ENCODE data around the gene FOXL3.

DNA sequence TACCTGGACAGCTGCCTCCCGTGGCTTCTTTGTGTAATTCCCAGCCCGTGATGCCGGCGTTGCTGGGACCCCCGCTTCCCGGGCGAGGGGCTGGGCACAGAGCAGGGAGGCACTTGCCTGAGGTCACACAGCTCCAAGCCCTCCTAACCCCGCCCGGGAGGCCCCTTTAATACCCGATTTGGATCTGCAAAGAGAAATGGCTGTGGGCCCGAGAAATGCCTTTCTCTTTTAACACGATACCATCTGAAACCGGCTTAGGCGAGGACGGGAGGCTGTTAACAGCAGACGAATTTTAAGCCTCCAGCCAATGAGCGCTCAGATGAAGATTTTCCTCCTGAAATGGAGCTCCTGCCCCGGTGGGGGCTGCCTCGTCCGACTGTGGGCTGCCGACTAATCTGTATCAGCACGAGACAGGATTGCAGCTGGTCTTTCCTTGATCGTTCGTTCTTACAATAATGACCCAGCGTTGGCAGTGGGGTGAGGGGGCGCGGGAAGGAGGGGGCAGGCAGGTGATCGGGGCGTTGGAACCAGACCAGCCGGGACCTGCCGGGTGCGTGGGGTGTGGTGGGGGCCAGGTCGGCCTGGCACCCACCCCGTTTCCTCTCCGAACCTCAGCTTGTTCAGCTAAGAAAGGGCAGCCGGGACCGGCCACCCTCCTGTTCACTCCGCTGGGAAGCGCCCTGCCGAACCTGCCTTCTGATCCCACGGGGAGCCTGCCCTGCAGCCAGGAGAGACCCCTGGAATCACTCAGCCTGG lies 36.2 kb upstream of the FOXL3 start:
- TF ChIP-seq, protein P1, sequence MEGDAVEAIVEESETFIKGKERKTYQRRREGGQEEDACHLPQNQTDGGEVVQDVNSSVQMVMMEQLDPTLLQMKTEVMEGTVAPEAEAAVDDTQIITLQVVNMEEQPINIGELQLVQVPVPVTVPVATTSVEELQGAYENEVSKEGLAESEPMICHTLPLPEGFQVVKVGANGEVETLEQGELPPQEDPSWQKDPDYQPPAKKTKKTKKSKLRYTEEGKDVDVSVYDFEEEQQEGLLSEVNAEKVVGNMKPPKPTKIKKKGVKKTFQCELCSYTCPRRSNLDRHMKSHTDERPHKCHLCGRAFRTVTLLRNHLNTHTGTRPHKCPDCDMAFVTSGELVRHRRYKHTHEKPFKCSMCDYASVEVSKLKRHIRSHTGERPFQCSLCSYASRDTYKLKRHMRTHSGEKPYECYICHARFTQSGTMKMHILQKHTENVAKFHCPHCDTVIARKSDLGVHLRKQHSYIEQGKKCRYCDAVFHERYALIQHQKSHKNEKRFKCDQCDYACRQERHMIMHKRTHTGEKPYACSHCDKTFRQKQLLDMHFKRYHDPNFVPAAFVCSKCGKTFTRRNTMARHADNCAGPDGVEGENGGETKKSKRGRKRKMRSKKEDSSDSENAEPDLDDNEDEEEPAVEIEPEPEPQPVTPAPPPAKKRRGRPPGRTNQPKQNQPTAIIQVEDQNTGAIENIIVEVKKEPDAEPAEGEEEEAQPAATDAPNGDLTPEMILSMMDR (IDR thresholded peaks at IDR 0.05; ENCODE audit: low read depth, low read length, missing input control), result no peak
- TF ChIP-seq JUND (IDR thresholded peaks at IDR 0.05) (no peak), TAF1 (conservative IDR thresholded peaks at IDR 0.05) (no peak), SP1 (IDR thresholded peaks at IDR 0.05) (no peak), GABPA (IDR thresholded peaks at IDR 0.05 in 1 of 2, conservative IDR thresholded peaks at IDR 0.05 in 1 of 2) (no peak), HNF4G (IDR thresholded peaks at IDR 0.05) (no peak)
- TF ChIP-seq, protein P2, sequence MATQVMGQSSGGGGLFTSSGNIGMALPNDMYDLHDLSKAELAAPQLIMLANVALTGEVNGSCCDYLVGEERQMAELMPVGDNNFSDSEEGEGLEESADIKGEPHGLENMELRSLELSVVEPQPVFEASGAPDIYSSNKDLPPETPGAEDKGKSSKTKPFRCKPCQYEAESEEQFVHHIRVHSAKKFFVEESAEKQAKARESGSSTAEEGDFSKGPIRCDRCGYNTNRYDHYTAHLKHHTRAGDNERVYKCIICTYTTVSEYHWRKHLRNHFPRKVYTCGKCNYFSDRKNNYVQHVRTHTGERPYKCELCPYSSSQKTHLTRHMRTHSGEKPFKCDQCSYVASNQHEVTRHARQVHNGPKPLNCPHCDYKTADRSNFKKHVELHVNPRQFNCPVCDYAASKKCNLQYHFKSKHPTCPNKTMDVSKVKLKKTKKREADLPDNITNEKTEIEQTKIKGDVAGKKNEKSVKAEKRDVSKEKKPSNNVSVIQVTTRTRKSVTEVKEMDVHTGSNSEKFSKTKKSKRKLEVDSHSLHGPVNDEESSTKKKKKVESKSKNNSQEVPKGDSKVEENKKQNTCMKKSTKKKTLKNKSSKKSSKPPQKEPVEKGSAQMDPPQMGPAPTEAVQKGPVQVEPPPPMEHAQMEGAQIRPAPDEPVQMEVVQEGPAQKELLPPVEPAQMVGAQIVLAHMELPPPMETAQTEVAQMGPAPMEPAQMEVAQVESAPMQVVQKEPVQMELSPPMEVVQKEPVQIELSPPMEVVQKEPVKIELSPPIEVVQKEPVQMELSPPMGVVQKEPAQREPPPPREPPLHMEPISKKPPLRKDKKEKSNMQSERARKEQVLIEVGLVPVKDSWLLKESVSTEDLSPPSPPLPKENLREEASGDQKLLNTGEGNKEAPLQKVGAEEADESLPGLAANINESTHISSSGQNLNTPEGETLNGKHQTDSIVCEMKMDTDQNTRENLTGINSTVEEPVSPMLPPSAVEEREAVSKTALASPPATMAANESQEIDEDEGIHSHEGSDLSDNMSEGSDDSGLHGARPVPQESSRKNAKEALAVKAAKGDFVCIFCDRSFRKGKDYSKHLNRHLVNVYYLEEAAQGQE (IDR thresholded peaks at IDR 0.05), result no peak

Data from liver (tissue), 3 donors.